ENCODE results near the gene AGAP4. TPM values are rescaled to one million over a fixed set of nuclear protein-coding genes. Genes with fewer than 3 reads are reported as not detected.
"Not testable (repeated sequence)": the region's sequence is repeated elsewhere in the genome, so short reads cannot be mapped to it uniquely, and the experiment has no call there.

The AGAP4 gene
- total and polyA plus RNA-seq, 3 experiments from 2014 or later = 1.3 to 17.2 (median 14.6) TPM

DNA sequence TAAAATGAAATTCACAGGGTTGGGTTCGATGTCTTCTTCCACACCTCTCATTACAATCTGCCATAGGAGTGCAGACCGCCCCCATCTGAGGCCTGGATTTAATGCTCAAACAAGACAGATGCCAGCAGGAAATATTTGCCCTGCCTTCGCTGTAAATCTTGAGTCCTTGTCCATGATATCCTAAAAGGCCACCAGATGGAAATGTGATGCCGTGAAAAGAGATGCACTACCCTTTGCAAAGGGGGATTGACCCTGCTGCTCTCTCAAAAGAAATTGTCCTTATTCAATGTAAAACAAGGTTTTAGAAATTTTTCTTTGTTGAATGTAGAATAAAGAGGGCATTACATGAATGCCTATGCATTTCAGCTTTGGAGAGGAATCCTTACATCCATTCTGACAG, 37.5 kb downstream of the AGAP4 start:
- ChIA-PET CTCF (no interaction called here), POLR2A (no interaction called here)
- H3K4me1 ChIP-seq (ENCODE audit: insufficient read depth, low read length) = no peaks in the 10 kb centered on the region
- no peak overlapping the region for H3K4me3 ChIP-seq (ENCODE audit: low read length)
- Mint-ChIP-seq H3K36me3 (no peaks in the 10 kb centered on the region), H3K4me3 (no peak overlapping the region), H3K27ac (peak overlapping the region in 1 of 8 donors; percentile 33), H3K4me1 (no peaks in the 10 kb centered on the region), H3K27me3 (peaks cover 0 to 8% of the 10 kb centered on the region in 2 donors), H3K9me3 (no peaks in the 10 kb centered on the region)
- no peak overlapping the region for H3K27ac ChIP-seq (ENCODE audit: low read depth, low read length)
- DNase-seq = no peak
- H3K9me3 ChIP-seq (ENCODE audit: low read length) = no peaks in the 10 kb centered on the region
- H3K27me3 ChIP-seq (ENCODE audit: insufficient read depth, low read length, poor library complexity, severe bottlenecking) = no peaks in the 10 kb centered on the region
- no peaks in the 10 kb centered on the region for H3K36me3 ChIP-seq (ENCODE audit: insufficient read depth, low read length)

DNA sequence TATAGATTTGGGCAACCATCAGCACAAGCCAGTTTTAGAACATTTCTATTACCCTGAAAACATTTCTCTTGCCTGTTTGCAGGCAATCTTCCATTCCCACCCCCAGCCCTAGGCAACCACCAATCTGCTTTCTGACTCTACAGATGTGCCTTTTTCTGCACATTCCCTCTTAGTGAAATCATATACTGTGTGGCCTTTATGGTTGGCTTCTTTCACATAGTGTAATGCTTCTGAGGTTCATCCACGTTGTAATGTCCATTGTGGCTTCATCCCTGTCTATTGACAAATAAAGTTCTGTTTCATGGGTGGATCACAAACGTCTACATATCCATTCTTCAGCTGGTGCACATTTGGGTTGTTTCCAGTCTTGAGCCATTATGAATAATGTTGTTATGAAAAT, 42.3 kb downstream of the AGAP4 start:
- H3K4me3 ChIP-seq (ENCODE audit: low read length); H3K4me1 Mint-ChIP-seq; H3K4me1 ChIP-seq (ENCODE audit: insufficient read depth, low read length); H3K4me3 Mint-ChIP-seq; CTCF ChIA-PET; POLR2A ChIA-PET; DNase-seq; H3K27me3 ChIP-seq (ENCODE audit: insufficient read depth, low read length, poor library complexity, severe bottlenecking); H3K36me3 ChIP-seq (ENCODE audit: insufficient read depth, low read length); H3K27me3 Mint-ChIP-seq; H3K9me3 ChIP-seq (ENCODE audit: low read length); H3K9me3 Mint-ChIP-seq; H3K36me3 Mint-ChIP-seq; H3K27ac Mint-ChIP-seq; H3K27ac ChIP-seq (ENCODE audit: low read depth, low read length): not testable (repeated sequence)

DNA sequence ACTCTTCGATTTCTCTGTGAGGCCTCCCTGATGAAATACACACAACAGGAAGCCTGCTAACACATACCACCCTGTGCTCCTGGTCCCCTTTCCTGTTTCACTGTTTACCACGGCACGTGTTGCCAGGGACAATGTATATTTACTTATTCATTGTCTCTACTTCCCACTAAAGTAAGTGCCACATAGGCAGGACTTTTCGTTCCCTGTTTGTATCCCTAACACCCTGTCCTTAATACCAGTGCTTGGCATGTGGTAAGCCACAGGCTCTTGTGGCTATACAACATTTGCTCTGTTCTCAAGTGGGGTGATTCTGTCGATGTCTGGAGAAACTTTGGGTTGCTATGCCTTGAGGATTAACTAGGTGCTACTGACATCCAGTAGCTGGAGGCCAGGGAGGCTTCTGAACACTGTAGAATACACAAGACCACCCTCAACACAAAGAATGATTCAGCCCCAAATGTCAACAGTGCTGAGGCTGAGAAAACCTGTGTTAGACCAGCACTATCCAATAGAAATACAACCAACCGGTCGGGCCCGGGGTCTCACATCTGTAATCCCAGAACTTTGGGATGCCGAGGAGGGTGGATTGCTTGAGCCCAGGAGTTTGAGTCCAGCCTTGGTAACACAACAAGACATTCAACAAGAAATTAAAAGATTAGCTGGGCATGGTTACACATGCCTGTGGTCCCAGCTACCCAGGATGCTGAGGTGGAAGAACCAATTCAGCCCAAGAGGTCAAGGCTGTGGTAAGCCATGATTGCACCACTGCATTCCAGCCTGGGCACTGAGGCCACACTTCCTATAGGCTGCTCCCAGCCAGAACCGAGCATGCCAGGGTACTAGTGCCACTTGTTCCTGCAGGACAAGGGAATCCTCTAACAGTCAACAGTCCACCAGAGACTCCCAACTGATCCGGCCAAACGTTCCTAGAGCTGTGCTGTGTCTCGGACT, 44.0 kb downstream of the AGAP4 start:
- H3K4me3 ChIP-seq (ENCODE audit: low read length); H3K4me1 Mint-ChIP-seq; H3K4me3 Mint-ChIP-seq; H3K4me1 ChIP-seq (ENCODE audit: insufficient read depth, low read length); H3K27me3 ChIP-seq (ENCODE audit: insufficient read depth, low read length, poor library complexity, severe bottlenecking); DNase-seq; POLR2A ChIA-PET; H3K36me3 Mint-ChIP-seq; H3K9me3 ChIP-seq (ENCODE audit: low read length); H3K27me3 Mint-ChIP-seq; H3K36me3 ChIP-seq (ENCODE audit: insufficient read depth, low read length); H3K9me3 Mint-ChIP-seq; H3K27ac ChIP-seq (ENCODE audit: low read depth, low read length); CTCF ChIA-PET; H3K27ac Mint-ChIP-seq: not testable (repeated sequence)

- H3K4me1 ChIP-seq (ENCODE audit: insufficient read depth, low read length); H3K4me1 Mint-ChIP-seq; DNase-seq; H3K4me3 Mint-ChIP-seq; H3K9me3 ChIP-seq (ENCODE audit: low read length); H3K27me3 Mint-ChIP-seq; H3K9me3 Mint-ChIP-seq; H3K36me3 ChIP-seq (ENCODE audit: insufficient read depth, low read length); H3K4me3 ChIP-seq (ENCODE audit: low read length); H3K27ac ChIP-seq (ENCODE audit: low read depth, low read length); CTCF ChIA-PET; H3K27me3 ChIP-seq (ENCODE audit: insufficient read depth, low read length, poor library complexity, severe bottlenecking); POLR2A ChIA-PET: not testable (repeated sequence)
- H3K36me3 Mint-ChIP-seq = peaks cover 8 to 41% (median 16%) of the 10 kb centered on the region in 3 donors
- peak overlapping the region in 1 of 8 donors; percentile 92 for H3K27ac Mint-ChIP-seq
Measured at GRCh38 chr10:45794761-45795160, 52.5 kb downstream of the AGAP4 start.

GRCh38 chr10:45790694-45791426, 56.4 kb downstream of the AGAP4 start:
- H3K27me3 Mint-ChIP-seq; H3K27ac ChIP-seq (ENCODE audit: low read depth, low read length); CTCF ChIA-PET; H3K9me3 Mint-ChIP-seq; H3K9me3 ChIP-seq (ENCODE audit: low read length); H3K4me3 ChIP-seq (ENCODE audit: low read length); H3K4me1 ChIP-seq (ENCODE audit: insufficient read depth, low read length); DNase-seq; POLR2A ChIA-PET; H3K27me3 ChIP-seq (ENCODE audit: insufficient read depth, low read length, poor library complexity, severe bottlenecking); H3K4me3 Mint-ChIP-seq; H3K4me1 Mint-ChIP-seq; H3K36me3 ChIP-seq (ENCODE audit: insufficient read depth, low read length): not testable (repeated sequence)
- peak overlapping the region in 1 of 8 donors; percentile 32 for H3K27ac Mint-ChIP-seq
- peaks cover 11 to 70% (median 22%) of the 10 kb centered on the region in 3 donors for H3K36me3 Mint-ChIP-seq

DNA sequence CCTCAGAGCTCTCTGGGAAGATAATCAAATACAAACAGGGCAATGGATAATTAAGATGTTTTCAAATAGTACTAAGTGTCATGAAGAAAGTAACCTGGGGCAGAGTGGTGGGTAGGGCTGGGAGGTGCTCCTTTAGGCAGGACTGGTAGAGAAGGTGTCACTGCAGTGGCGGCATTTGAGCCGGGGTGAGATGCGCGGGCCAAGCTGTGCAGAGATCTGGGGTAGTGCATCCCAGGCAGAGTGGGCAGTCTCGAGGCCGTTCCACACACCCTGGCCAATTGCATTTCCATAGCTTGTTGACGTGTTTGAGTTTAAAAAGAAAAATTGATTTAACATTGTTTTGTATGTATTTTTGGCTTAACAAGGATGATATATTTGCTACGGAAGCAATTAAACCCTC, 57.3 kb downstream of the AGAP4 start:
- H3K4me3 ChIP-seq (ENCODE audit: low read length); H3K4me1 ChIP-seq (ENCODE audit: insufficient read depth, low read length); POLR2A ChIA-PET; H3K27ac ChIP-seq (ENCODE audit: low read depth, low read length); H3K9me3 Mint-ChIP-seq; H3K27me3 Mint-ChIP-seq; H3K9me3 ChIP-seq (ENCODE audit: low read length); H3K36me3 ChIP-seq (ENCODE audit: insufficient read depth, low read length); DNase-seq; H3K27ac Mint-ChIP-seq; H3K4me1 Mint-ChIP-seq; H3K27me3 ChIP-seq (ENCODE audit: insufficient read depth, low read length, poor library complexity, severe bottlenecking); CTCF ChIA-PET; H3K4me3 Mint-ChIP-seq: not testable (repeated sequence)
- peaks cover 11 to 73% (median 22%) of the 10 kb centered on the region in 3 donors for H3K36me3 Mint-ChIP-seq

DNA sequence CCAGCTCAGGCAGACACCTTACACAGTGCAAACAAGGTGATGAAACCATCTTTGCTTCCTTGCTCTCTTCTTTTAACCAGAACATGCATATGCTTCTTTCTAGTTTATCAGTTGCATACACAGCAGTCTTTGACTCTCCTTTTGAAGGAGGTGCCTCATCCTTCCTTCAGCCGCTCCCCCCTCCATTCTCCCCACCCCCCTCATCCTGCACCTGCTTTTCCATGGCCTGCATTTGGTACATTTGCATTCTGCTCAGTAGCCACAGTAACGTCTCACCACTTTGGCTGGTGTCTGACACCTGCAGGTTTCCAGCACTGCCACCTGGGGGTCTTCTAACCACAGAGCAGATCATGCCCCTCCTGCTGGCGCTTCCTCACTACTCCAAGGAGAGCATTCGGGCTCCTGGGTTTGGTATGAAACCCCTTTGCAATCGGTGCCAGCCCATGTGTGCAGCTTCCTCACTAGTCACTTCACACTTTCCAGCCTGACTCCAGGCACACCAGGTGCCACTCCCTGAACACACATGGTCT, 60.0 kb downstream of the AGAP4 start:
- H3K4me3 ChIP-seq (ENCODE audit: low read length); POLR2A ChIA-PET; H3K9me3 ChIP-seq (ENCODE audit: low read length); H3K9me3 Mint-ChIP-seq; DNase-seq; CTCF ChIA-PET; H3K27me3 Mint-ChIP-seq; H3K27ac ChIP-seq (ENCODE audit: low read depth, low read length); H3K4me1 ChIP-seq (ENCODE audit: insufficient read depth, low read length); H3K4me1 Mint-ChIP-seq; H3K27me3 ChIP-seq (ENCODE audit: insufficient read depth, low read length, poor library complexity, severe bottlenecking); H3K36me3 ChIP-seq (ENCODE audit: insufficient read depth, low read length); H3K4me3 Mint-ChIP-seq: not testable (repeated sequence)
- H3K27ac Mint-ChIP-seq = peak overlapping the region in 1 of 8 donors; percentile 13
- H3K36me3 Mint-ChIP-seq = peaks cover 3 to 63% (median 18%) of the 10 kb centered on the region in 3 donors

- H3K27ac Mint-ChIP-seq; H3K4me1 Mint-ChIP-seq; H3K4me1 ChIP-seq (ENCODE audit: insufficient read depth, low read length); POLR2A ChIA-PET; H3K27me3 ChIP-seq (ENCODE audit: insufficient read depth, low read length, poor library complexity, severe bottlenecking); H3K4me3 Mint-ChIP-seq; H3K36me3 ChIP-seq (ENCODE audit: insufficient read depth, low read length); DNase-seq; H3K27me3 Mint-ChIP-seq; H3K27ac ChIP-seq (ENCODE audit: low read depth, low read length); H3K9me3 ChIP-seq (ENCODE audit: low read length); CTCF ChIA-PET; H3K4me3 ChIP-seq (ENCODE audit: low read length); H3K9me3 Mint-ChIP-seq: not testable (repeated sequence)
- H3K36me3 Mint-ChIP-seq = peaks cover 3 to 56% (median 14%) of the 10 kb centered on the region in 3 donors
Measured at GRCh38 chr10:45786217-45786616, 61.1 kb downstream of the AGAP4 start.
